Measurements from ENCODE around the gene PTPRT.

PTPRT gene

GRCh38 chr20:42972591-42972990 is 217.1 kb downstream of the PTPRT start:
- Histone ChIP-seq H3K36me3 (no peaks in the 10 kb centered on the region), H3K4me1 (ENCODE audit: control insufficient read depth in 1 of 2, insufficient read depth in 1 of 2, low read depth in 1 of 2, low read length in 1 of 2) (no peaks in the 10 kb centered on the region), H3K27me3 (no peaks in the 10 kb centered on the region), H3K27ac (no peak overlapping the region), H3K4me3 (ENCODE audit: low read depth in 1 of 2, low read length in 1 of 2) (no peak overlapping the region), H3K9me3 (no peaks in the 10 kb centered on the region)
- TF ChIP-seq, protein P1, sequence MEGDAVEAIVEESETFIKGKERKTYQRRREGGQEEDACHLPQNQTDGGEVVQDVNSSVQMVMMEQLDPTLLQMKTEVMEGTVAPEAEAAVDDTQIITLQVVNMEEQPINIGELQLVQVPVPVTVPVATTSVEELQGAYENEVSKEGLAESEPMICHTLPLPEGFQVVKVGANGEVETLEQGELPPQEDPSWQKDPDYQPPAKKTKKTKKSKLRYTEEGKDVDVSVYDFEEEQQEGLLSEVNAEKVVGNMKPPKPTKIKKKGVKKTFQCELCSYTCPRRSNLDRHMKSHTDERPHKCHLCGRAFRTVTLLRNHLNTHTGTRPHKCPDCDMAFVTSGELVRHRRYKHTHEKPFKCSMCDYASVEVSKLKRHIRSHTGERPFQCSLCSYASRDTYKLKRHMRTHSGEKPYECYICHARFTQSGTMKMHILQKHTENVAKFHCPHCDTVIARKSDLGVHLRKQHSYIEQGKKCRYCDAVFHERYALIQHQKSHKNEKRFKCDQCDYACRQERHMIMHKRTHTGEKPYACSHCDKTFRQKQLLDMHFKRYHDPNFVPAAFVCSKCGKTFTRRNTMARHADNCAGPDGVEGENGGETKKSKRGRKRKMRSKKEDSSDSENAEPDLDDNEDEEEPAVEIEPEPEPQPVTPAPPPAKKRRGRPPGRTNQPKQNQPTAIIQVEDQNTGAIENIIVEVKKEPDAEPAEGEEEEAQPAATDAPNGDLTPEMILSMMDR (IDR thresholded peaks at IDR 0.05): no peak

DNA sequence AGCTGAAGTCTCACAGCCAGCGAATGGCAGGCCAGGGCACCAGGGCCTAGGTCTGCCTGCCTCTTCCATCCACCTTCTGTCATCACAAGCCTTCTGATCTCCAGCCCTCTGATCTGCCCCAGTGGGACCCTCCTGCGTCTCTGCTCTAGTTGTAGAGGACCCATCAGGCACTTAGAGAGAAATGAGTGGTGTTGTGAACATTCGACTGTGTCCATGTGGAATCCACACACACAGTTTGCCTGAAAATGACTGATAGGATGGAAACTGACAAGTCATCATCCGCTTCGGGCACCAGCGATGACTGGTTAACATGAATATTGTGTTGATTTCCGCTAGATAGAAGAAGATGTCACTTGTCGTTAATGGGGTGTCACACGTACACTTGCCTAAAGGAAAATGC is 221.0 kb downstream of the PTPRT start:
- Histone ChIP-seq H3K4me3 (ENCODE audit: low read depth in 1 of 2, low read length in 1 of 2) (no peak overlapping the region), H3K27ac (no peak overlapping the region), H3K36me3 (no peaks in the 10 kb centered on the region), H3K9me3 (no peaks in the 10 kb centered on the region), H3K27me3 (no peaks in the 10 kb centered on the region), H3K4me1 (ENCODE audit: control insufficient read depth in 1 of 2, insufficient read depth in 1 of 2, low read depth in 1 of 2, low read length in 1 of 2) (no peaks in the 10 kb centered on the region)
- TF ChIP-seq, protein P1 (IDR thresholded peaks at IDR 0.05): no peak

GRCh38 chr20:42963796-42964195 is 225.9 kb downstream of the PTPRT start:
- no peaks in the 10 kb centered on the region for H3K4me1 ChIP-seq (ENCODE audit: control insufficient read depth in 1 of 2, insufficient read depth in 1 of 2, low read depth in 1 of 2, low read length in 1 of 2)
- TF ChIP-seq, protein P1 (IDR thresholded peaks at IDR 0.05): no peak
- H3K4me3 ChIP-seq (ENCODE audit: low read depth in 1 of 2, low read length in 1 of 2): no peak overlapping the region
- H3K9me3 ChIP-seq: no peaks in the 10 kb centered on the region
- no peak overlapping the region for H3K27ac ChIP-seq
- no peaks in the 10 kb centered on the region for H3K36me3 ChIP-seq
- H3K27me3 ChIP-seq: no peaks in the 10 kb centered on the region

DNA sequence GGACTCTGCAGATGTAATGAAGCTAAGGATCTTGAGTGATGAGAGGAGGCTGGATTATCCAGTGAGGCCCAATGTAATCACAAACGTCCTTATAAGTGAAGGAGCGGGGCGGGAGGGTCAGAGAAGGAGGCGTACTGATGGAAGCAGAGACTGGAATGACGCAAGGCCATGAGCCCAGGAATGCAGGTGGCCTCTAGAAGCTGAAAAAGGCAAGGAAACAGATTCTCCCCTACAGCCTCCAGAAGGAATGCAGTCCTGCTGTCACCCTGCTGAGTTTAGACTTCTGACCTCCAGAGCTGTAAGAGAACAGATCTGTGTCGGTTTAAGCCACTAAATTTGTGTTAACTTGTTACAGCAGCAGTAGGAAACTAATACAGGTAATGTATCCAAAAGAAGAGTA is 227.9 kb downstream of the PTPRT start:
- no peaks in the 10 kb centered on the region for H3K9me3 ChIP-seq
- no peaks in the 10 kb centered on the region for H3K27me3 ChIP-seq
- H3K36me3 ChIP-seq: no peaks in the 10 kb centered on the region
- no peak overlapping the region for H3K27ac ChIP-seq
- TF ChIP-seq, protein P1 (IDR thresholded peaks at IDR 0.05): no peak
- no peak overlapping the region for H3K4me3 ChIP-seq (ENCODE audit: low read depth in 1 of 2, low read length in 1 of 2)
- H3K4me1 ChIP-seq (ENCODE audit: control insufficient read depth in 1 of 2, insufficient read depth in 1 of 2, low read depth in 1 of 2, low read length in 1 of 2): no peaks in the 10 kb centered on the region

DNA sequence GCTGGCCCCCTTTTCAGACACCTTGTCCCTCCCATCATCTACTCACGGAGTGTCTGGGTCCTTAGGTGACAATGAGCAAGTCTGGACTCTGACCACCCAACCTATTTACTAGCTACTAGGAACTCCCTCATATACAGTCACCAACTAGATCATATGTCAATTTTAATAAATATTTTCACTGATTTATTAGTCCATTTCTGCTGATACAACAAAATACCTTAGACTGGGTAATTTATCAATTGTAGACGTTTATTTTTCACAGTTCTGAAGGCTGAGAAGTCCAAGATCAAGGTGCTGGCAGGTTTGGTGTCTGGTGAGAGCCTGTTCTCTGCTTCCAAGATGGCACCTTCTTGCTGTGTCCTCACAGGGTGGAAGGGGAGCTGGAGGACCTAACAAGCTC is 229.7 kb downstream of the PTPRT start:
- TF ChIP-seq, protein P1 (IDR thresholded peaks at IDR 0.05): no peak
- Histone ChIP-seq H3K4me3 (ENCODE audit: low read depth in 1 of 2, low read length in 1 of 2) (no peak overlapping the region), H3K9me3 (no peaks in the 10 kb centered on the region), H3K4me1 (ENCODE audit: control insufficient read depth in 1 of 2, insufficient read depth in 1 of 2, low read depth in 1 of 2, low read length in 1 of 2) (no peaks in the 10 kb centered on the region), H3K36me3 (no peaks in the 10 kb centered on the region), H3K27ac (no peak overlapping the region), H3K27me3 (no peaks in the 10 kb centered on the region)

All from neutrophil (primary cell).